Kidney tubule cell (primary cell): ENCODE results near the gene CXCR1.
"Not testable (repeated sequence)": the region's sequence is repeated elsewhere in the genome, so short reads cannot be mapped to it uniquely, and the experiment has no call there.

Experiments used
- DNase-seq: peaks from one replicate; pipeline ENCODE4 v3.0.0-alpha.2; 2018; ENCODE audit warnings: low spot score

CXCR1 gene

GRCh38 chr2:218161644-218162043 lies 5.1 kb downstream of the CXCR1 start:
- peak; percentile 12 for DNase-seq

GRCh38 chr2:218155953-218156479 lies 10.7 kb downstream of the CXCR1 start:
- DNase-seq, result no peak

GRCh38 chr2:218152777-218153176 lies 14.0 kb downstream of the CXCR1 start:
- DNase-seq, result peak; percentile 49

- DNase-seq, result no peak
Observed at GRCh38 chr2:218152172-218152571, 14.6 kb downstream of the CXCR1 start.

- no peak for DNase-seq
Observed at GRCh38 chr2:218149848-218150440, 16.8 kb downstream of the CXCR1 start.

GRCh38 chr2:218149098-218149497 lies 17.7 kb downstream of the CXCR1 start:
- DNase-seq, result no peak

GRCh38 chr2:218146056-218146455 lies 20.7 kb downstream of the CXCR1 start:
- no peak for DNase-seq

GRCh38 chr2:218145124-218145523 lies 21.6 kb downstream of the CXCR1 start:
- no peak for DNase-seq

- no peak for DNase-seq
Observed at GRCh38 chr2:218138047-218138446, 28.7 kb downstream of the CXCR1 start.

GRCh38 chr2:218137514-218137913 lies 29.2 kb downstream of the CXCR1 start:
- DNase-seq, result no peak

GRCh38 chr2:218130822-218131221 lies 35.9 kb downstream of the CXCR1 start:
- DNase-seq, result no peak

- no peak for DNase-seq
Observed at GRCh38 chr2:218130377-218130776, 36.4 kb downstream of the CXCR1 start.

- peak; percentile 44 for DNase-seq
Observed at GRCh38 chr2:218129458-218130135, 37.2 kb downstream of the CXCR1 start.

- DNase-seq, result no peak
Observed at GRCh38 chr2:218128781-218129457, 37.8 kb downstream of the CXCR1 start.

GRCh38 chr2:218127929-218128455 lies 38.8 kb downstream of the CXCR1 start:
- DNase-seq, result no peak

- DNase-seq, result no peak
Observed at GRCh38 chr2:218125626-218126080, 41.1 kb downstream of the CXCR1 start, which contains the start of gene CXCR2. TSS of gene CXCR2 (plus strand) at chr2:218126028. CDS start at chr2:218134802, 8,774 bp downstream.

- no peak for DNase-seq
Observed at GRCh38 chr2:218125095-218125494, 41.7 kb downstream of the CXCR1 start.

- no peak for DNase-seq
Observed at GRCh38 chr2:218123986-218124385, 42.8 kb downstream of the CXCR1 start.

- DNase-seq, result not testable (repeated sequence)
Observed at GRCh38 chr2:218122286-218122685, 44.5 kb downstream of the CXCR1 start.

- DNase-seq, result not testable (repeated sequence)
Observed at GRCh38 chr2:218121789-218122188, 45.0 kb downstream of the CXCR1 start.
